Stimulated activated CD4-positive, alpha-beta T cell treated with anti-CD3 and anti-CD28 coated beads, Interleukin-1b, Interleukin-23, amount 100 ng/mL, for 48 hours (primary cell): ENCODE results near the gene UGT1A5.

Source experiments
- DNase-seq: peaks from one replicate; pipeline ENCODE4 v3.0.0-alpha.2; 2020

The UGT1A5 gene

DNA sequence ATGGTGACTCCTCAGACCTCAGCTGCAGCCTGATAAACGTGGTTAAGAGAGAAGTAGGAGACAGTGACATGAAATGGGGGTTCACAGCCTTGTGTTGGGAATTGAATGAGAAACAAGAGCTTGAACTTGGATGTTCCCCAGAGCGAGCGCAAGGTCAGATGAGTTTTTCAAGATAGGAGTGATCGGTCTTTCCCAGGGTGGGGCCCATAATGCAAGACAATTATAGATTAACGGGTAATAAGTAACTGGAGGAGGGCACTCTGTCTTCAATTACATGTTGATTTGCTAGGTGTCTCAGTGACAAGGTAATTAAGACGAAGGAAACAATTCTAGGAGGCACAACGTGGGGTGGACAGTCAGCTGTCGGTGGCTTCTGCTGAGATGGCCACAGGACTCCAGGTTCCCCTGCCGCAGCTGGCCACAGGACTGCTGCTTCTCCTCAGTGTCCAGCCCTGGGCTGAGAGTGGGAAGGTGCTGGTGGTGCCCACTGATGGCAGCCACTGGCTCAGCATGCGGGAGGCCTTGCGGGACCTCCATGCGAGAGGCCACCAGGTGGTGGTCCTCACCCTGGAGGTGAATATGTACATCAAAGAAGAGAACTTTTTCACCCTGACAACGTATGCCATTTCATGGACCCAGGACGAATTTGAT lies at the start of gene UGT1A5:
UGT1A5 (plus strand) TSS at position 297 of the 651 bp plus-strand sequence; CDS start at position 382, 85 bp downstream.
- no peak for DNase-seq

DNA sequence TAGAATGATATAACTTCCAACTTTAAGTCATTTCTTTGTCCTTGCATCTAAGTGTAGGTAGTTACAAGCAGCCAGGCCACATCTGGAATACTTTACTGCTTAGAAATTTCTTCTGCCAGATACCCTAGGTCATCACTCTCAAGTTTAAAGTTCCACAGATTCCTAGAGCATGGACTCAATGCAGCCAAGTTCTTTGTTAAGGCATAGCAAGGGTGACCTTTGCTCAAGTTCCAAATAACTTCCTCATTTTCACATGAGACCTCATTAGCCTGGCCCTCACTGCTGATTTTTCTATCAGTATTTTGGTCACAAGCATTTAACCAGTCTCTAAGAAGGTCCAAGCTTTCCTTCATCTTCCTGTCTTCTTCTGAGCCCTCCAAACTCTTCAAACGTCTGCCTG lies 48.8 kb upstream of the UGT1A5 start:
- no peak for DNase-seq

DNA sequence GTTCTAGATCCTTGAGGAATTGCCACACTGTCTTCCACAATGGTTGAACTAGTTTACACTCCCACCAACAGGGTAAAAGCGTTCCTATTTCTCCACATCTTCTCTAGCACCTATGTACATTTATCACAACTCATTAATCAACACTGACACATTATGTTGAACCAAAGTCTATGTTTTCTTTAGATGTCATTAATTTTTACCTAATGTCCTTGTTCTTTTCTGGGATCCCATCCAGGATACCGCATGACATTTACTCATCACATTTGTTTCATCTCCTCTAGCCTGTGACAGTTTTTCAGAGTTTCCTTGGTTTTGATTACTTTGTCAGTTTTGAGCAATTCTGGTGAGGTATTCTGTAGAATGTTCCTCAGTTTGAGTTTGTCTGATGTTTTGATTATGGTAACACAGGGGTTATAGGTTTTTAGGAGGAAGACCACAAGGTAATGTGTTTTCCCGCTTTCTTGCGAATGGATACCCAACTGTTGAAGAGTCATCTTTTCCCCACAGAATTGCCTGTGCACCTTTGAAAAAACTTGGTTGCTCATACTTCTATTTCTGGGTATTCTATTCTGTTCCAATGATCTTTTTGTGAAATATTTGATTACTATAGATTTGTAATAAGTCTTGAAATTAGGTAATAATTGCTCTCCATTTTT lies 44.0 kb upstream of the UGT1A5 start:
- no peak for DNase-seq

DNA sequence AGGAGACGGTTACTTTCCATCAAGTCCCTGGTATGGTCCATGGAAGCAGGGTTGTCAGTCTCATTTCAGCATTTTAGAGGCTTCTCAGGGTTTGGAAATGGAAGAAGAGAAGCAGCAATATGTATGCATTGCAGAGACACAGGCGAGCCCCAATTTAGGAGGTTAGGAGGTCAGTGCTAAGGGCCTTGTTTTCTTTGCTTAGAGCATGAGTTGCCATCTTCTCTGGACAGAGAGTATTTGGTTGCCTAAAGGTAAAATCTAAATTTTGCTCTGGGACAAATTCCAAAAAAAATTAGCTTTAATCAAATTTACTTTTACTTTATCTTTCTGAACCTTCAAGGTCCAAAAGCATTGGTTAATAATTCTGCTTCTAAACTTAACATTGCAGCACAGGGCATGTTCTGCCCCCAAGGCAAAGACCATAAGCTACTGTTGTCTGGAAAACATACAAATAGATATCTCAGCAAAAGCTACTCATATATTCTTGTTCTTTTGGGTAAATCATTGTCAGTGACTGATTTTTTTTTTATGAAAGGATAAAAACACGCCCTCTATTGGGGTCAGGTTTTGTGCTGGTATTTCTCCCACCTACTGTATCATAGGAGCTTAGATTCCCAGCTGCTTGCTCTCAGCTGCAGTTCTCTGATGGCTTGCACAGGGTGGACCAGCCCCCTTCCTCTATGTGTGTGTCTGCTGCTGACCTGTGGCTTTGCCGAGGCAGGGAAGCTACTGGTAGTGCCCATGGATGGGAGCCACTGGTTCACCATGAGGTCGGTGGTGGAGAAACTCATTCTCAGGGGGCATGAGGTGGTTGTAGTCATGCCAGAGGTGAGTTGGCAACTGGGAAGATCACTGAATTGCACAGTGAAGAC lies 41.2 kb upstream of the UGT1A5 start, which contains the start of gene UGT1A9:
UGT1A9 (plus strand) TSS at position 609 of the 872 bp plus-strand sequence; CDS start at position 646, 37 bp downstream.
- no peak for DNase-seq

DNA sequence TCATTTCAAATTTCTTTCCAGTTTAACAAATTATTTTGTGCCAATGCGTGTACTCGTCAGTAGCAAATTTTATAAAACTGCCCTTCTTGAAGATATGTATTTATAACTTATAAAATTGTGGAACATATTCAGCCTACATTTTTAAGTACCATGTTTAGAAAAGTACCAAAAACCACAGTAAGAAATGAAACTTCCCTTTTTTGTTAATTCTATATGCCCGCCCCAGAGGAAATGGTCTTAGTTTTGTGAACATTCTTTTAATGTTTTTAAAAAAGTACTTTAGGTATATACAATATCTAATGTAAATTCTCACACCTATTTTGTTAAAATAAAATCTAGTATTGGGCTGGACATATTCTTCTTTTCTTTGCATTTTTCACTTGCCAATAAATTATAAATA lies 39.8 kb upstream of the UGT1A5 start:
- DNase-seq = no peak

DNA sequence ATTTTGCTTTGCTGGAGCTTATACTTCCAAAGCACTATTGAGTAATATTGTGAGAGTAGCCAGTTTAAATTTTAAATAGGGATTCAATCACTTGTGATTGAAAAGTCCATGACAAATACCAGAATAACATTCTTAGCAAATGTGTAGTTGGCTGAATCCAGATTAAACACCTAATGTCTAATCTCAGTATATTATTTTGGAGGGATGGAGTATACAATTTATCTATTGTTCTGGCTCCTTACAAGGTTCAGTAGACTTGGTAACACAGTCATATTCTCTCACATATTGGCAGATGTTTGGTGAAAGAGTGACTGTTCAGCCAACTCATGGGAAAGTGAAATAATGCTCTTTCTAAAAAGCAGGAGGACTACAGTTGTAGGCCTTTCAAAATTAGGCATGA lies 38.8 kb upstream of the UGT1A5 start:
- no peak for DNase-seq

DNA sequence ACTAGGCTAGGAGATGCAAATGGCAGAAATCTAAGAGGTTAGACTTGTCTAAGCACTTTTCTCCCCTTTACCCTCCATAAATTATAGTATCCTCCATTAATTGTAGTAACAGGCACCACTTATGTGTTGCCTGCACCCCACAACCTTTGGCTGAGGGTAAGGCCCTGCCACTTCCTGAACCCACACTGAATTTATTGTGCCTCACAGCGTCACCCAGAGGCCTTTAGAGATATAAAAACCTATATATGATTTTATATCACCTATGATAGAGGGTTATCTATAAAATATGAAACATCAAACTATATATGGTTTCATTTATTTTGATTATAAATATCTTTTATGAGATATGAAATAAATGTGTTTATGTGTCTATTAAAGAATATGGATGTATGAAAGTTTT lies 38.4 kb upstream of the UGT1A5 start:
- DNase-seq = no peak

DNA sequence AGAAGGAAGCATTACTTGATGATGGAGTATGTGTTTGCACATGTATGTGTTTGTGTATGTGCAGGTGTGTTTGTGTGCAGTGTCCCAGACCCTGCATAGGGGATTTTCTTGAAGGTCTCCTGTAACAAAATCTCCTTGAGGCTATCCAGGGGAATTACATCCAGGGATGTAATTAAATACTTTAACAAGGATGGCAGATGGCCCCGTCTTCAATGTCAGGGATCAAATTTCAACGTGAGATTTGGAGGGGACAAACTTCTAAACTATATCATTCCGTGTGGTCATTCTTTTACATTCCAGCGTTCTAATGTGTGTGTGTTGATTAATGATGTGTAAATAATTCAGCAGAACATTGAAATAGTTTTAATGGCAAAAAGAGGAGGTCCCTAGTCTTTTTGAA lies 37.7 kb upstream of the UGT1A5 start:
- no peak for DNase-seq

DNA sequence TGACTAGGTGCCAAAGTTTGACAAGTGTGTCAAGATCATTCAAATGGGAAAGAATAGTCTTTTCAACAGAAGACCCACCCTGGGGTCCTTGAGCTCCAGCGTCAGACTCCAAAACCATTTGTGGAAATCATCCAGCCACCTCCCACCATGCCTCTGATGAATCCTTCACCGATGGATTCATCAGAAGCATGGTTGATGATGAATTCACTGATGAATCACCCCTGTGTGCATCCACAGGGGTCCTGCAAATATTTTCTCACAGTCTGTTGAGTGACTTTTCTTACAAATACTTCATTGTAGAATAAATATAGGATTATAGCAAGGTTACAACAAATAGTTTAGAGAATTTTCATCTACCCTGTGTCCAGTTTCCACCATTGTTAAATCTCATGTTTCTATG lies 36.7 kb upstream of the UGT1A5 start:
- DNase-seq = no peak

DNA sequence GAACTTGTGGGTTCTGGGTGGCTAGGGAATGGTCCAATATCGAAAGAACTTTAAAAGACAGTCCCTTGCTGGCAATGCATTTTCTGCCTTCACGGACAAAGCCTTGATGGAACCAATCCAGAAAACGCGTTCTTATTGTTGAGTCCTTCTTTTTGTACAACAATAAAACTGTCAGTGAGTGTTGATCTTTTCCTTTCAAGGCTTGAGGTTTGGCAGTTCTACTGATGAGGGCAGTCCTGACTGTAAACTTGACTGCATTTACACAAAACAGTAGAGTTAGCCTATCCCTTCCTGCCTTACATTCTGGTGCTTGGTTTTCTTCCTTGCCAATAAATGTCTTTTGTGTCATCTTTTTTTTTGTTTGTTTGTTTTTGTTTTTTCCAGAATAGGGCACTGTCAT lies 33.5 kb upstream of the UGT1A5 start:
- no peak for DNase-seq

DNA sequence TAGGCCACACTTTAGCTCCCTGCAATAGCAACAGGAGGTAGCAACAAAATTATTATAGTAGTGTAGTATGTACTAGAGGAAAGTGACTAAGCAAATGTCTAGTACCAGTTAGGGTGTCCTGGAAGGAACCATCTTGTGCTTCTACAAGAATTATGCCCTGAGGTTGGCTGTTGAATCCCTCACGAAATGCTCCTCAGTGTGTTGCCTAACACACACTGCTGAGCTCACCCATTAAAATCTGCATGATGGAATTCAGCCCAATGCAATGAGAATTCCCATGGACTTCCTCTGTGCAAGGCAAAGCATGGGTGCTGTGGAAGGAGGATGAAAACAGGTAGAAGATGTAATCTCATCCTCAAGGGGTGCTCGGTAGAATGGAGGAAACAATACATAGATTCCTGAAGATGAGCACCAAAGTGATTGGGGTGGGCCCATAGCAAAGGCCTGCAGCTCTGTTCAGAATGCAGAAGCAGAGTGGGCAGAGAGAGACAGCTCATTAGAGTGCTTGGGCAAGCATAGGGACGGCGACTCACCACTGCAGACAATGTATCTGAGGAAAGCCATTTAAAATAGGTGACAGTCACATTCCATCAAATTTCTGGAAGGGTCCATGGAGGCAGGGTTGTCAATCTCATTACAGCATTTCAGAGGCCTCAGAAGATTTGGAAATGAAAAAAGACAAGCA lies 32.2 kb upstream of the UGT1A5 start:
- DNase-seq = no peak

DNA sequence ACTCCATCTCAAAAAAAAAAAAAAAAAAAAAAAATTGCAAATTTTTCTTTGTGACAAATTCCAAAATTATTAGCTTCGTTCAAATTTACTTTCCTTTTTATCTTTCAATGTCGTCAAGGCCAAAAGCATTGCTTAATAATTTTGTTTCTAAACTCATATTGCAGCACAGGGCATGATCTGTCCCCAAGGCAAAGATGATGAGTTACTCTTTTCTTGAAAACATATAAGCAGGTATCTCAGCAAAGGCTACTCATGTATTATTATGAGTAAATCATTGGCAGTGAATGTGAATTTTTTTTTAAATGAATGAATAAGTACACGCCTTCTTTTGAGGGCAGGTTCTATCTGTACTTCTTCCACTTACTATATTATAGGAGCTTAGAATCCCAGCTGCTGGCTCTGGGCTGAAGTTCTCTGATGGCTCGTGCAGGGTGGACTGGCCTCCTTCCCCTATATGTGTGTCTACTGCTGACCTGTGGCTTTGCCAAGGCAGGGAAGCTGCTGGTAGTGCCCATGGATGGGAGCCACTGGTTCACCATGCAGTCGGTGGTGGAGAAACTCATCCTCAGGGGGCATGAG lies 31.1 kb upstream of the UGT1A5 start, which contains the start of gene UGT1A7:
UGT1A7 (plus strand) TSS at position 381 of the 579 bp plus-strand sequence; CDS start at position 418, 37 bp downstream.
- no peak for DNase-seq

DNA sequence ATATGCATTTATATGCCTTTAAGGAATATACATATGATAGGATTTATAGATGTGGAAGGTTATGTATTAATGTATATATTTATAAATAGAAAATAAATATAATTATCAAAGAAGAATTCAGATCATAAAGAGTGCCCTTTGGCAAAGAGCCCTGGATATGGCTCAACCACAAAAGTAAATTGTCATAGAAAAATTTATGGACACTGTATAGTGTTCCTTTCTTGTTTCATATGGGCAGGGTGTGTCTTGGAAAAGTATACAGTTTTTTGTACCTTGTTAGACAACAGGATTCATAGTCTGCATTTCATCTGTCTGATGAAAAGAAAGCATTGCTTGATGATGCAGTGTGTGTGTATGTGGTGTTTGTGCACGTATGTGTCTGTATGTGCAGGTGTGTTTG lies 28.1 kb upstream of the UGT1A5 start:
- no peak for DNase-seq

DNA sequence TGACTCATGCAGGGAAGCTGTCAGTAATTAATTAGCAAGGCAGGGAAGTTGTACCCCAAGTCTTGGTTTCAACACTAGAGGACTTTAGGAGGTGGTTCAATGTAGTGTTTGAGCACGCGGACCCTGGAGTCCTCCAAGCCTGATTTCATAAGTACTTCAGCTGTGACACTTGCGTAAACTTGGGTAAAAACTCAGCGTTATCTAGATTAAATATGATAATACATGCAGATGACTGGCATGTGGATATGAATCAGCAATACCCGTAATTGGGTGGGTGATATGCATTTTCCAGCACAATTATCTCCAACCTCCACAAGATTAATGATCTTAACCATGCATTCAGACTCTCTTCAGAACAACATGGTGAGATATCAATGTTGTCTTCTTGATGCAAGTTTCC lies 25.8 kb upstream of the UGT1A5 start:
- no peak for DNase-seq

DNA sequence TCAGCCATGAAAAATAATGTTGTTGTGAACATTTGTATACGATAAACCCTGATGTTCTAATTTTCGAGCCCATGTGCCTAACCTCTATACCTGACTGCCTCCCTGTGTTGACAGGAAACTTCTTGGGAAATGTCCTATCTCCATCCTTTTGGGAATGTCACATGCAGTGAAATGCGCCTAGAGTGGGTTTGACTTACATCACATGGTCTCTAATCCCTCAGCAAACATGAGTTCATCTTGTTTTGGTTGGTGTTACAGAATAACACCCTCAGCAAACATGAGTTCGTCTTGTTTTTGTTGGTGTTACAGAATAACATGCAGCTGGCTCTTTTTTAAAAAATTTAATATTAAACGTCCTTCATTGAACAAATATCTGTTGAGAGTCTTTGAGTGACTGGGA lies 24.4 kb upstream of the UGT1A5 start:
- DNase-seq = no peak

DNA sequence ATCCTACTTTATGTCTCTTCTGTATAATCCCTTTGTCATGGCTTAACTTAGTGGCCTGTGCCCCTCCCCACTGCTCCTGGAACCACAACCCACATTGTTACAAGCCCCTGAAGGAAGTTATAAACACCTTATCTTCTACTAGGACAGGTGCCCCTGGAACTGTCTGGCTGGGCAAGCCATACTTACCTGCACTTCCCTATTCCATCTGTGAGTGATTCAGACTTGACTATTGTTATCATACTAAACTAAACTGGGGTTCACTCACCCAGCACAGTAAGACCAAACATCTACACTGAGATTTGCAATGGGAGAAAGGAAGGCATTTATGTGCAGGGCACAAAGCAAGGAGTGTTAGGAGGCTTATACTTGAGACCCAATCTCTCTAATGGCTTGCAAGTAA lies 23.7 kb upstream of the UGT1A5 start:
- DNase-seq = no peak

DNA sequence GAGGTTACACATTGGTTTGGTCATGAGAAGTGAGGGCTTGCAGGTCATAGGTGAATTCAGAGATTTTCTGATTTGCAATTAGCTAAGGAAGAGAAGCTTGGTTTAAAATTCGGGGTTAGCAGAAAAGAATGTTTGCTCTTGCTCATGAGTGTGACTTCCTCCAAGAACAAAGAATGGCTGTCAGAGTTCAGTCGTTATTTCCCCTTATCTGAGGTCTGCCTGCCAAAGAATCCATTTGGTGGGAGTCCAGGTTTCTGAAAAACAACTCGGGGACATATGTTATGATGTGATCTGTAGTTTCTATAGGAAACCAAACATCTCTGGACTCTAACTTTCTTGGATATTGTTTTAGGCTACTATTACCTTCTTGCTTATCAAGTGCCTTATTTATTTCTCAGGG lies 23.2 kb upstream of the UGT1A5 start:
- DNase-seq = no peak

DNA sequence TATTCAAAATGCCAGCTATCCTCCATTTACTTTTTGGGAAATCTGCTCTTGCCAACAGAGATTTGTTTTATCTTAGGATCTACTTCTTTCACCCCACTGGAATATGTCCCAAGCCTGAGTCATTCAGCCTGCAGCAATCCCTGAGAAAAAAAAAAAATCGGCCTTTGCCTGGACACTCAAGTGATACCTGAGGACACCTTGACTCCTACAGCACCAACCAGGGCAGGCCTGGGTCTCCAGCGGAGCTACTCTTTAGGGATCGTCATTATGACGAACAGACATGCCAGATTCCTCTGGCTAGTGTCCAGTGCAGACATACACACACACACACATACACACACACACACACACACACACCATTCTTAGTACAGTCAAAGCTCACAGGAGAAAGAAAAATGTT lies 22.3 kb upstream of the UGT1A5 start:
- no peak for DNase-seq

DNA sequence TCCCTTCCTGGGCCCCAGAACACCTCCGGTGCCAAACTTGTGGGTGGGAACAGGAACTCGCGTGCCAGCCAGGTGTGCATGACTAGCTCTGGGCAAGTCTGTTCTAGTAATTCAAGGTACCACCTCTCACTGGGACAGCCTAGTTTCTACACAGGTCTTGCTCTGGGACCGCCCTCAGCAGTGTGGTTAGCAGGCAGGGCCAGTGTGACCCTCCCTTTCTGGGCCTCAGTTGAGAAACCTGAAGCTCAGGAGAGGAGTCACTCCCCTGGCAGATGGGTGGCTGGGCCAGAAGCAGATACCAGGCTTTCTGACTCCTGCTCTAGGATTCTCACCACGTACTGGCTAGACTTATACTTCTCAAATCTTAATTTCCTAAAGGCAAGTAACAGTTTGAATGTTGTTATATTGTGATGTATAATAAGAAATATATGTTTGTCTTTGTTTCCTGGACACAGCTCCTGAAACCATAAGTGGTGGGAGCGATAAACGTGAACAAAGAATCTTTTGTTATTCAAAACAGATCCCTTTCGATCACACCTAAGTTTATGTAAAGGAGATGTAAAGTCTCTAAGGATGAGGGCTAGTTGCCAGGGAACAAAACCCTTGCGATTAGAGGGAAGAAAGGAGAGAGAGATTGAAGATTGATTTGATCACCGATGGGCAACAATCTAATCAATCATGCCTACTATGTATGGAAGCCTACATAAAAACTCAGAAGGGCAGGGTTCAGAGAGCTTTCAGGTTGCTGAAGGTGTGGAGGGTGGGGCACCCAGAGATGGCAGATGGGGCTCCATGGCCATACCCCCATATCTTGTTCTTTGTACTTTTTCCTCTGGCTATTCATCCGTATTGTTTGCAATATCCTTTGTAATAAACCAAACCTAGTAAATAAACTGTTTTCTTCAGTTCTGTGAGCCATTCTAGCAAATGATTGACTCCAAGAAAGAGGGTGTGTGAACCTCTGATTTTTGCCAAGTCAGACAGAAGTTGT lies 21.0 kb upstream of the UGT1A5 start:
- no peak for DNase-seq

DNA sequence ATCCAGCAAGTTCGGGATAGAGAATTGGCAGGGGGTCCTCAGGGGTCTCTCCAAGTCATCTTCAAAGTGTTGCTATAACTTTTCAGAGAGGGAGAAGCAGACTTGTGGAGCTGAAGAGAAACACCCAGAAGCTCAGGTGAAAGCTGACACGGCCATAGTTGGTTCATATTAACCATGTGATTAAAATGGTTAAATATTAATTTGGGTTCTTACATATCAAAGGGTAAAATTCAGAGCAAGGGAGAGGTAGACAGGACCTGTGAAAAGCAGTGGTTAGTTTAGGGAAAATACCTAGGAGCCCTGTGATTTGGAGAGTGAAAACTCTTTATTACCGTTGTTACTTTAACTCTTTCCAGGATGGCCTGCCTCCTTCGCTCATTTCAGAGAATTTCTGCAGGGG lies 20.1 kb upstream of the UGT1A5 start, which contains the start of gene UGT1A6:
UGT1A6 (plus strand) TSS at position 243 of the 400 bp plus-strand sequence; CDS start at position 358, 115 bp downstream.
- no peak for DNase-seq

DNA sequence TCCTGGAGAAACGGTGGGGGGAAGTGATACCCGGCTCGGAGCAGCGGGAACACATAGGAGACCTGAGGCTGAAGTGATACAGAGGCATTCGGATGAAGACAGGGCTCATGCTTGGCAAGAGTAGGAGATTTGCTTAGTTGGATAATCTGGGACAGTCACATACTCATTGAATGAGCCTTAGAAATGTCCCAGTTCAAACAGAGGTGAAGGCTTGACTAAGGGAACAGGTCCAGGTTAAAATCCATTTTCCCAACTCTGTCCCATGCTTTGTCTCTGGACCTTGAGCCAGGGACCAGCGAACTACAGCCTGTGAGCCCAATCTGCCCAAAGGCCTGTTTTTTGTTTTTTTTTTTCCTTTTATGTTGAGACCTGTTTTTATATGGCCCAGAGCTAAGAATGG lies 18.7 kb upstream of the UGT1A5 start:
- DNase-seq = no peak
